Adrenal gland (tissue), 12 donors: Measurements from ENCODE around the gene LHX4. TPM values are rescaled to one million over a fixed set of nuclear protein-coding genes. Genes with fewer than 3 reads are reported as not detected.

Experiments used
- DNase-seq, 7 donors: peaks; one replicate each; pipeline ENCODE4 v3.0.0-alpha.2; 2019 to 2020
- H3K27ac ChIP-seq, 5 donors: fragments of 200-600 bp; sonication (generic) in 4 of 5; 1 replicate in 3 of 5; 2 replicates in 2 of 5; pipeline versions ENCODE4 v1.5.1 to v1.8.0; 2016 to 2020; ENCODE audit warnings: mild to moderate bottlenecking in 1 of 5
- H3K27me3 ChIP-seq: fragments of 200-600 bp; 2 replicates; pipeline ENCODE4 v1.8.0; 2021
- H3K36me3 ChIP-seq, 2 donors: fragments of 200-600 bp; replicated peaks in 1 of 2; 1 replicate in 1 of 2; 2 replicates in 1 of 2; pipeline versions ENCODE4 v1.5.1 to v1.8.0; 2018 to 2022
- H3K4me1 ChIP-seq, 2 donors: fragments of 200-600 bp; replicated peaks in 1 of 2; 1 replicate in 1 of 2; 2 replicates in 1 of 2; pipeline versions ENCODE4 v1.5.1 to v1.8.0; 2018 to 2021
- H3K4me3 ChIP-seq, 4 donors: fragments of 200-600 bp; sonication (generic) in 3 of 4; one replicate each; pipeline ENCODE4 v1.5.1; 2016 to 2018
- H3K9me3 ChIP-seq, 3 donors: fragments of 200-600 bp; sonication (generic) in 1 of 3; replicated peaks in 1 of 3; 1 replicate in 2 of 3; 2 replicates in 1 of 3; pipeline versions ENCODE4 v1.5.1 to v1.8.0; 2016 to 2021
- CTCF ChIP-seq, 6 experiments: fragments of 450-650 bp in 4 of 6; fragments of 200-600 bp in 2 of 6; sonication (generic) in 1 of 6; IDR thresholded peaks; 1 replicate in 5 of 6; 2 replicates in 1 of 6; pipeline versions ENCODE4 v1.5.1 to v1.8.0; 2016 to 2021; ENCODE audit warnings: antibody characterized with exemption in 6 of 6, mild to moderate bottlenecking in 2 of 6, moderate library complexity in 1 of 6
- POLR2A ChIP-seq, 2 donors: fragments of 450-650 bp; IDR thresholded peaks; one replicate each; pipeline ENCODE4 v1.6.1; 2017; ENCODE audit warnings: antibody characterized with exemption in 2 of 2, mild to moderate bottlenecking in 2 of 2, moderate library complexity in 1 of 2
- WGBS, 4 donors: extraction: QIAGEN DNeasy Blood & Tissue Kit in 2 of 4; methylation state at CpG; one replicate each; pipeline versions ENCODE4 v1.1.5 to v1.1.7; 2013 to 2017; 5-methylcytosine and 5-hydroxymethylcytosine counted together
- intact Hi-C, 2 donors: fragments of 100-400 bp; cut with DNase I; formaldehyde crosslinking; loops; one replicate each; pipeline versions ENCODE4 v1.14.1 to v1.15.0; 2022 to 2023
- polyA plus RNA-seq, 3 donors: library from polyadenylated mRNA; stranded (reverse); fragments of 200-250 nt in 2 of 3; fragments of 350-450 nt in 1 of 3; fragmentation: Illumina TruSeq in 1 of 3; extraction: RNeasy Lipid Tissue Mini Kit (QIAGEN cat#74804) in 1 of 3; gene quantifications; one replicate each; pipeline ENCODE4 v1.2.3, GENCODE V29; 2013 to 2014
- total RNA-seq, 9 donors: library from RNA; depleted of rRNA in 4 of 9; stranded (reverse); fragments of >200 nt in 4 of 9; fragments of 120-200 nt in 1 of 9; fragmentation: NEBNext Ultra II Directional in 1 of 9; extraction: Animal tissue kit (Norgen Biotek cat#: 25700) in 1 of 9; gene quantifications; one replicate each; pipeline versions ENCODE4 v1.1.0 to v1.2.4, GENCODE V29; 2013 to 2023
- donor health status: healthy with polysubstance abuse.
- donor health status: Bipolar disorder and iron deficiency.
- donor health status: DM: yes; HTN: yes; CAD: no.
- donor health status: DM: no; HTN: no; CAD: no.
- donor health status: DM: no; HTN: no; CAD: no.
- donor health status: DM: yes; HTN: yes; CAD: no.

LHX4 gene
- total and polyA plus RNA-seq, 12 donors = not detected

GRCh38 chr1:180185971-180186645 is 44.0 kb upstream of the LHX4 start:
- no peak for DNase-seq
- H3K36me3 ChIP-seq = peaks cover 0 to 57% of the 10 kb centered on the region in 2 donors
- H3K4me3 ChIP-seq = no peak overlapping the region
- H3K27ac ChIP-seq = no peak overlapping the region
- no peaks in the 10 kb centered on the region for H3K4me1 ChIP-seq
- intact Hi-C loops = loop anchor here in 1 of 2 donors (5.0 kb wide), 1 partner anchor 286 kb away; no protein-coding TSS in a partner anchor
- WGBS, 4 donors = 89 to 95% (median 91%) methylated on average over 6 to 9 of the region's 9 CpGs
- H3K9me3 ChIP-seq = no peaks in the 10 kb centered on the region
- no peaks in the 10 kb centered on the region for H3K27me3 ChIP-seq
- TF ChIP-seq POLR2A (IDR thresholded peaks at IDR 0.05) (no peak), CTCF (IDR thresholded peaks at IDR 0.05) (no peak)

- intact Hi-C loops = loop anchor here in 1 of 2 donors (5.0 kb wide), 1 partner anchor 285 kb away; no protein-coding TSS in a partner anchor
- Histone ChIP-seq H3K4me3 (no peak overlapping the region), H3K27me3 (no peaks in the 10 kb centered on the region), H3K4me1 (no peaks in the 10 kb centered on the region), H3K9me3 (no peaks in the 10 kb centered on the region), H3K36me3 (peaks cover 0 to 58% of the 10 kb centered on the region in 2 donors), H3K27ac (no peak overlapping the region)
- no peak for TF ChIP-seq POLR2A (IDR thresholded peaks at IDR 0.05)
- TF ChIP-seq CTCF (IDR thresholded peaks at IDR 0.05) = no peak
- WGBS, 4 donors = 54 to 81% (median 62%) methylated on average over 5 to 8 of the region's 8 CpGs
- DNase-seq = no peak
These were observed 43.2 kb upstream of the LHX4 start for GRCh38 chr1:180186831-180187230.

- Histone ChIP-seq H3K9me3 (no peaks in the 10 kb centered on the region), H3K36me3 (peaks cover 0 to 53% of the 10 kb centered on the region in 2 donors), H3K27ac (no peak overlapping the region), H3K4me3 (no peak overlapping the region), H3K4me1 (no peaks in the 10 kb centered on the region), H3K27me3 (no peaks in the 10 kb centered on the region)
- intact Hi-C loops = loop anchor here in 1 of 2 donors (5.0 kb wide), 1 partner anchor 285 kb away; no protein-coding TSS in a partner anchor
- no peak for TF ChIP-seq POLR2A (IDR thresholded peaks at IDR 0.05)
- TF ChIP-seq CTCF (IDR thresholded peaks at IDR 0.05) = no peak
- DNase-seq = no peak
- WGBS, 4 donors = 85 to 97% (median 91%) methylated on average over 4 to 5 of the region's 5 CpGs
These were observed 42.4 kb upstream of the LHX4 start for GRCh38 chr1:180187626-180188025.

GRCh38 chr1:180188091-180188506 is 42.0 kb upstream of the LHX4 start:
- no peaks in the 10 kb centered on the region for H3K4me1 ChIP-seq
- no peak overlapping the region for H3K27ac ChIP-seq
- intact Hi-C loops = loop anchor here in 1 of 2 donors (5.0 kb wide), 1 partner anchor 284 kb away; no protein-coding TSS in a partner anchor
- H3K27me3 ChIP-seq = no peaks in the 10 kb centered on the region
- no peak overlapping the region for H3K4me3 ChIP-seq
- 39 to 66% (median 41%) methylated on average over 5 to 8 of the region's 8 CpGs for WGBS, 4 donors
- peak; percentile 58 to 75 (median 68) for DNase-seq
- H3K36me3 ChIP-seq = peaks cover 0 to 50% of the 10 kb centered on the region in 2 donors
- TF ChIP-seq CTCF (IDR thresholded peaks at IDR 0.05) (peak; percentile 51 to 76 (median 68)), POLR2A (IDR thresholded peaks at IDR 0.05) (no peak)
- no peaks in the 10 kb centered on the region for H3K9me3 ChIP-seq
